GM19463 (cell line): ENCODE measurements around the gene FDXACB1.
A peak's percentile ranks its signal among the peaks of the same experiment; 100 is the strongest.

ENCODE experiments used
- ATAC-seq: cut with Tn5 transposase; IDR thresholded peaks from one replicate; pipeline ENCODE4 v1.9.1; 2021; ENCODE audit warnings: mild to moderate bottlenecking, moderate library complexity; ENCODE audit not compliant: unreplicated experiment

The FDXACB1 gene

DNA sequence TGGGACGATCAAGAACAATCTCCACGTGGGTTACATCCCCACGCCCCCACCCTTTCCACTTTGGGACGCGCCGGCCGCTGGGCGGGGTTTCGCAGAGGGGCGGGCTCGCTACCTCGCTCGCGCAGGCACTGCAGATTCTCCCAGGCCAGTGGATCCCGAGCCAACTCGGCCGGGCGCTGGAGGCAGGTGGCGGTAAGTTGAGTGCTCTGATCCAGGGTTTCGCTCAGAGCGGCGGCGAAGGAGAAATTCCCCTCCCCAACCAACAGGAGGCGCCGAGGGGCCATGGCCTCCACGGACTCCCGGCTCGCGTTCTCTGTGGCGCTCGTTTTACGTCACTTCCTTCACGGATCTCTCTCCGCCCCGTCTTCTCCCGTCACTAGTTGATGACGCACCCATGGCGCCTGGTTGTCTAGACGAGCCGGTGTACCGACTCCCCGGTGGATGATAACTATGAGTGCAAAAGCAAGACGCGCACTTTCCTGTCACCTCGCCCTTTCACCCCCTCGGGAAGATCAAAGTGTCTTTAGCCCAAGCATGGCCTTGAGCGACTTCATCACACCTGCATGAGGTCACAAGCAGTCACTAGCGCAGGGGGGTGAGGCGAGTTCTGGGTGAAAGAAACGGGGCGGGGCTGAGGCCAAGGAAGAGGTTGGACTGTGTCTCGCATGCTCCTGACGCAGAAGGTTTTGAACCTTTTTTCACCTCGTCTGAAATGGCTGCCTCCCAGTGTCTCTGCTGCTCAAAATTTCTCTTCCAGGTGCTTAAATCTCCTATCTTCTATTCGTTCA, at the start of gene FDXACB1, which contains the start of gene CFAP68:
FDXACB1 (minus strand) TSS at position 317 of the 788 bp plus-strand sequence; CDS start at position 284, 33 bp downstream.
CFAP68 (plus strand) TSS at position 693 of the 788 bp plus-strand sequence; CDS start at position 713, 20 bp downstream.
- ATAC-seq, result peak; percentile 88

DNA sequence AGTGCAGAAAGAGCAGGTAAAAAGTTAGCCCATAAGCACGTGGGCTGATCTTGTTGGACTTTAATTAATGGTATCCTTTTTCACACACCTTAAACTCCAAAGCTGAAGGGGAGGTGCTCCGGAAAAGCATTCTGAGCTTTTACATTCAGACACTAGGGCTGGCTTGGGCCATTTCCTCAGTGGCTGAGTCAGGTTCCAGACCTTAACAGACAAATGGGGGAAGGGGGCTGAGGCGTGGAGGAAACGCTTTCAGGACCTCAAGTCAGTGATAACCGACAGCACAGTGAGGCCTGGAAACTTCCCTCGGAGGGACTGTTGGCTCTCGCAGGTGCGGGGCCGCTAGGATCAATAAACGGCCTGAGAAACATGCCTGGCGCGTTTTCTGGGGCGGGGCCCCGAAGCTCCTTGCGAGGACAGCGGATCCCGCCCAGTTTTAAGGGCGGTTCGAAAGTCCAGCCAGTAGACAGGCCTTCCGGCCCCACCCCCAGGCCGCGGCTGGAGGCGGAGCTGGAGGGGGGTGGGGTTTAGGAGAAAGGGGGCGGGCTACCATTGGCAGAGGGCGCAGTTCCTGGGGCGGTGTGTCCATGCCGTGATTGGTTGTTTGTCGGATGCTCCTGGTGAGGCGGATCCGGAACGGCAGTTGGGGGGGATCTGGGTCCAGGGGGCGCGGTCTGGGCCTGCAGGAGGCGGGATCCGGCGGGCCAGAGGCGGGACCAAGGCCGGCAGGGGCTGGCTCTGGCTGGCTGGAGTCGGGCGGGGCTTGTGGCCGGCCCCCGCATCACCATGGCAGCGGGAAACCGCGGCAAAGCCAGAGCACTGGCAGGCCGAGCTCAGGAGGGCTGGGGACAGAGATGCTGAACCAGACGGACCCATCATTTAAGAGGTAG, 47.8 kb upstream of the FDXACB1 start:
- ATAC-seq, result peak; percentile 92

- ATAC-seq, result no peak
Measured at GRCh38 chr11:111925953-111926352, 47.0 kb upstream of the FDXACB1 start.

DNA sequence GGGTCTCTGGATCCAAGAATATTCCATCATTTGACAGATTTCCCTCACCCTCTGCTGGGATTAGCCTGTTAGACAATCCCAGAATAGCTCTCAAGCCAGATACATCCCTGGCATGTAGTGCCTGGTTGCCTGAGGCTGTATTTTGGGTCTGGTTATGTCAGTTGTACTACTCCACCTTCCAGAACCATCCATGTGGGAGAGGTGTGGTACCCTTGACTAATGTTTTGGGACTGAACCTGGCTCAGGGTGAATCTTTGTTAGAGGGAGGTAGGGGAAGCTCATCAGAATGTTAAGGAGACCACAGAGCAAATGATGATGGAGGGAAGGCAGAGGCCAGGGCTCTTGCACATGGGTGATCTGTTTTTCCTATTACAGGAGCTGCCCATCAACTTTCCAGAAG, 45.0 kb upstream of the FDXACB1 start:
- no peak for ATAC-seq

DNA sequence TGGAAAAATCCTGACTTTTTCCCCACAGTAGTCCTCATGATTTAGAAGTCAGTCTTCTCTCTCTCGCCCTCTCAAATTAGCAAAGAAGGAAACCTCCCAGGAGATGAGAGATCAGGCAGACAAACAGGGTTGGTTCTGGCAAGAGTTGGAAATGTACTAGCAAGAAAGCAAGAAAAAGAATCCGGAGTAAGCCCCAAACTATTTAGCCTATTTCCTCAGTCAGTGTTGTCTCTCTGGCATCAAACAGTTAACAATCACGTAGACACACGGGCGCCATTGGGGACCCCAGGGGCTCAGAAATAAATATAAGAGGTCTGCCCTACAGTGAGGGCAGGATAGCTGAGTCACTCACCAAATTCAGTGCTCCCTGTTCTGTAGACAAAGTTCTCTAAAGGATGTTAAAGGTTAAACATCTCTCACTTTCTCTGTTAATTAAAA, 44.4 kb upstream of the FDXACB1 start:
- no peak for ATAC-seq

GRCh38 chr11:111922803-111923202, 43.8 kb upstream of the FDXACB1 start:
- ATAC-seq, result no peak

DNA sequence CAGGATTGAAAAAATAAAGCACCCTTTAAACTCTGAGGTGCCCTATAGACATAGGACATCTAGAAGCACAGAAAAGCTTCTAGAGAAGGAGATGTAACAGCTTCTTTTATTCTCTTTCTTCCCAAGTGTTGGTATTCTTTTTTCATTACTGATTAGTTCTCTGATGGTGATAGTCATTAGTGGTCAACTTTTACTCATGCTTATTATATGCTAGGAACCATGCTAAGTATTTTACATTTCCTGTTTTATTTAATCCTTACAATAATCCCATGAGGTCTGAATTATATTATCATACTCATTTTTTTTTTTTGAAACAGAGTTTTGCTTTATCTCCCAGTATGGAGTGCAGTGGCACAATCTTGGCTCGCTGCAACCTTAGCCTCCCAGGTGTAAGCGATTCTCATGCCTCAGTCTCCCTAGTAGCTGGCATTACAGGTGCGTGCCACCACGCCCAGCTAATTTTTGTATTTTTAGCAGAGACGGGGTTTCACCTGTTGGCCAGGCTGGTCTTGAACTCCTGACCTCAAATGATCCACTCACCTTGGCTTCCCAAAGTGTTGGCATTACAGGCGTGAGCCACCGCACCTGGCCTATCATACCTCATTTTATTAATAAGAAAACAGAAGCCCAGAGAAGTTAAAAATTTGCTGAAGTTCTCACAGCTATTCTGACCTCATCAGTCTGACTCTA, 42.7 kb upstream of the FDXACB1 start:
- ATAC-seq, result no peak

- ATAC-seq, result no peak
Measured at GRCh38 chr11:111920908-111921307, 41.9 kb upstream of the FDXACB1 start.

- ATAC-seq, result no peak
Measured at GRCh38 chr11:111918390-111919256, 39.7 kb upstream of the FDXACB1 start, which contains the start of gene C11orf52. TSS of gene C11orf52 (plus strand) at chr11:111918913. CDS start at chr11:111918973, 60 bp downstream.

- no peak for ATAC-seq
Measured at GRCh38 chr11:111917788-111918187, 38.8 kb upstream of the FDXACB1 start.

DNA sequence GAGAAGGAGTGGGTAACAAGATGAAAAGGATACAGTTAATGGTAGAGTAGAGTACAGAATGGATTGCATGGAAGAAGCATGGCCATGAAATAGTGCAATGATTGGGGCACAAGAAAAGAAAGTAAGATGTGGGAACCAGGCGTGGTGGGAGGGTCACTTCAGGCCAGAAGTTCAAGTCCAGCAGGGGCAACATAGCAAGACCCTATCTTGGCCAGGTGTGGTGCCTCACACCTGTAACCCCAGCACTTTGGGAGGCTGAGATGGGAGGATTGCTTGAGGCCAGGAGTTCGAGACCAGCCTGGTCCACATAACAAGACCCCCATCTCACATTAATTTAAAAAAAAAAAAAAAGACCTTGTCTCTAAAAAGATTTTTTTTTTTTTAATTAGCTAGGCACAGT, 38.3 kb upstream of the FDXACB1 start:
- ATAC-seq, result no peak

GRCh38 chr11:111916768-111917167, 37.8 kb upstream of the FDXACB1 start:
- no peak for ATAC-seq

- ATAC-seq, result no peak
Measured at GRCh38 chr11:111913997-111914396, 35.0 kb upstream of the FDXACB1 start.

- ATAC-seq, result no peak
Measured at GRCh38 chr11:111913031-111913861, 34.3 kb upstream of the FDXACB1 start.

- ATAC-seq, result no peak
Measured at GRCh38 chr11:111912535-111912934, 33.6 kb upstream of the FDXACB1 start, which contains the start of gene HSPB2. TSS of gene HSPB2 (plus strand) at chr11:111912734. CDS start at chr11:111912830, 96 bp downstream.

- ATAC-seq, result no peak
Measured at GRCh38 chr11:111911563-111912401, 32.8 kb upstream of the FDXACB1 start, which contains the start of gene CRYAB. TSS of gene CRYAB (minus strand) at chr11:111911770. CDS start at chr11:111911724, 46 bp downstream.

DNA sequence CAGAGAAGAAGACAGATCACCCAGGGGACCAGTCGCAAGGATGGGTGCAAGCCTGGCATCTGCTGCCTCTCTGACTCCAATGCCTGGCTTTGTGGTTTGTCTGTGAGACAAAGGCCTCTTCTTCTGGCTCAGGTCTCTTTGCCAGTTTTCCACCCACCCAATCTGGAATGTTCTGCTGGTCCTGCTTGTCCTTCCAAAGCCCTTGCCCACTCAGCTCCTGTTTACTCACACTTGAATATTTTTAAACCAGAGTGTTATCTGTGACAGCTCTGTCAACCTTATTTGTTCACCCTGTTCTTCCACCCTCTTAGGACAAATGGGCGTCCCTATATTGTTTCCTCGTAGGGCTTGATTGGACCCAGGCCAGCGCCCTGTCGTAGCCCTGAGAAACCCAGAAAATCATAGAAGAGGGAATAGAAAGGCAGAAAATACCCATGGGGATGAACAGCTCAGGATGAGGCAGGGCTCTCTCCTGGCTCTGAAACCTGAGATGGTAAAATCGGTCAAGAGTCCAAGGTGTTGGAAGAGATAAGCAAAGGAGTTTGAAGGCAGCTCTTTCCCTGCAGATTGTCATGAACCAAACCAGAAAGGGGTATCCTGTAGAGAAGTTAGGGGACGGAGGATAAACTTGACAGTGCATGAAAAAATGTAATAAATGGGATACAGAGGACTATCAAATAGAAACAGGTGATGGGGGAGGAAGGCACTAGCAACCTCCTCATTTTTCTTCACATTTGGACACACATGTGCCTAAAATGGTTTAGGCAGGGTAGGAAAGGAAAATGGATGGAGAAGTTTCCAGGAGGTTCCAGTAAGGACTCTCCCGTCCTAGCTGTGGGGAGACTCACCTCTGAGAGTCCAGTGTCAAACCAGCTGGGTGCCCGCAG, 32.0 kb upstream of the FDXACB1 start:
- no peak for ATAC-seq
